ELF-1 (cell line): ENCODE data around the gene TMEM14C.

ENCODE experiments used
- DNase-seq: peaks from one replicate; pipeline ENCODE4 v3.0.0-alpha.2; 2016; ENCODE audit warnings: low read depth, low spot score

Gene TMEM14C

GRCh38 chr6:10759884-10760329 is 37.0 kb downstream of the TMEM14C start:
- DNase-seq: no peak

- no peak for DNase-seq
These were observed 40.1 kb downstream of the TMEM14C start for GRCh38 chr6:10763006-10763405.

- DNase-seq: no peak
These were observed 46.5 kb downstream of the TMEM14C start for GRCh38 chr6:10769419-10769818.

GRCh38 chr6:10771371-10771894 is 48.6 kb downstream of the TMEM14C start:
- DNase-seq: no peak

- DNase-seq: no peak
These were observed 55.4 kb downstream of the TMEM14C start for GRCh38 chr6:10778230-10778629.

- no peak for DNase-seq
These were observed 56.2 kb downstream of the TMEM14C start for GRCh38 chr6:10779076-10779475.
